HS-27A (cell line): Measurements from ENCODE around the gene OR1A2.
"Not testable (repeated sequence)": the region's sequence is repeated elsewhere in the genome, so short reads cannot be mapped to it uniquely, and the experiment has no call there.

ENCODE experiments used
- DNase-seq: peaks from one replicate; pipeline ENCODE4 v3.0.0-alpha.2; 2012; ENCODE audit warnings: low read depth, missing footprints

The OR1A2 gene

DNA sequence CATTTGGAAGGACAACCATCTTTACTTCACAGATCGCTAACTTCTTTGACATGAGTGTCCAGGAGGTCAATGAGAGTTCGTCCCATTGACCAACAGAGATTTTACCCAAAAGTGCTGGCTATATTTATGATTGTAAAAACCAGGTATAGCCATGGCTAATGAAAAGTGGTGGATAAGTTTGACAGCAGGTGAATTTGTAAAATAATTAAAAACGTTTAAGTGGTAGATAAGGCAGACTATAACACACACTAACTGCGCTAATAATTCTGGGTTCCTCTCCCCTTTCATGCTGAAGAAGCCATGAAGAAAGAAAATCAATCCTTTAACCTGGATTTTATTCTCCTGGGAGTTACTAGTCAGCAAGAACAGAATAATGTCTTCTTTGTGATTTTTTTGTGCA, at the start of gene OR1A2:
TSS of gene OR1A2 (plus strand) at position 301 of the 400 bp plus-strand sequence. CDS start at position 301, 0 bp downstream.
- DNase-seq: no peak

- DNase-seq: no peak
Measured at GRCh38 chr17:3157218-3157617, 40.1 kb upstream of the OR1A2 start.

GRCh38 chr17:3167574-3167973, 29.7 kb upstream of the OR1A2 start:
- DNase-seq: no peak

DNA sequence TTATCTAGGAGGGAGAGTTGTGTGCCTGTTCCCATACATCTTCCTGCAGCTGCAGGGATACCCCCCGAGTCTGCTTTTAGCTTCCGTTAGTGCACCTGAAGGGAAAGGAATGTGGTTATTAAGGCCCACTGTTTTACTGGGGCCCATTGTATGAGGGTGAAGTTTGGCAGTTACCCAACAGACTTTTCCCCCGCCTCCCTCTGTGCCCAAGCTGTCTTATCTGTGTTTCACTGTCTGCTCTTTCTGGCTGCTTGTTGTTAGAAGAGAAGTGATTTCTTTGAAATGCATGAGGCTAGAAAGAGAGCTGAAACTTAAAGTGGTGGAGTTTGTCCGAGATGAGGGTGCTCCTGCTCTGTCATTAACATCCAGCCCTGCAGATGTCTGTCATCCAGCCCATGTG, 7.4 kb upstream of the OR1A2 start:
- DNase-seq: no peak

DNA sequence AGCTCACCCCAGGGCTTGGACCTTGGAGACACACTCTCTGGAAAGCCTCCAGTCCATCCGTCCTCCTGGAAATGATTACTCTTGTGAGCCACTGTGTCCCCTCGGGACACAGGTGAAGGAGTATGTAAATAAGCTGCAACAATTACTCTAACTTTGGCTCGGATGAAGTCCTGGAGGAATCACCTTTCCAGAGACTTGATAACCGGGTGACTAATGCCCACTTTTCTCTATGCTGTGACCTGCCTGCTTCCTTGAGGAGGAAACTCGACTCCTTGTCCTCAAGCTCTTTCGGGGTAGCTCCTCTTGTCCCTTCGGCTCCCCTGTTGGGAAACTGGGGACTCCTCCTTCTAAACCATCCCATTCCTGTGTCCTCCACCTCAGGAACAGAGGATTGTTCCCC, 10.0 kb downstream of the OR1A2 start, which contains the start of gene OR1A1:
TSS of gene OR1A1 (plus strand) at position 301 of the 400 bp plus-strand sequence. CDS start 7,954 bp downstream, outside the sequence.
- no peak for DNase-seq

DNA sequence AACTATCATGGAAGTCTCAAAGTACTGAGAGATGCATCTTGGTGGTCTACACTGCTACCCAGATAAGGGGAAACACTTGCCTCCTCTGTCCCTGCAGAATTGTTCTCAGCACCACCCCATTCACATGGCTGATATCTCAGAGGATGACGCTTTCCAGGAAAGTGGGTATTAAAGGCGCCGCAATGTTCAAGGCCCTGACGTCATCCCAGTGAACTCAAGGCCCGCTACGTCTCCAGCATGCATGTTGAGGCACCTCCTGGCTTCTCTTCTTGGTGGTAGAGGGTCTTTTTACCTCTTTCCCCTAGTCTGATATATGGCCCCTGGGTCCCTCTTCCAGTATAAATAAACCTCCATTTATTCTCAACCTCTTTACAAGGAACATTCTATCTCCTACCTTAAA, 11.2 kb downstream of the OR1A2 start:
- no peak for DNase-seq

GRCh38 chr17:3213001-3213400, 15.7 kb downstream of the OR1A2 start:
- no peak for DNase-seq

- no peak for DNase-seq
Measured at GRCh38 chr17:3213587-3213986, 16.3 kb downstream of the OR1A2 start.

DNA sequence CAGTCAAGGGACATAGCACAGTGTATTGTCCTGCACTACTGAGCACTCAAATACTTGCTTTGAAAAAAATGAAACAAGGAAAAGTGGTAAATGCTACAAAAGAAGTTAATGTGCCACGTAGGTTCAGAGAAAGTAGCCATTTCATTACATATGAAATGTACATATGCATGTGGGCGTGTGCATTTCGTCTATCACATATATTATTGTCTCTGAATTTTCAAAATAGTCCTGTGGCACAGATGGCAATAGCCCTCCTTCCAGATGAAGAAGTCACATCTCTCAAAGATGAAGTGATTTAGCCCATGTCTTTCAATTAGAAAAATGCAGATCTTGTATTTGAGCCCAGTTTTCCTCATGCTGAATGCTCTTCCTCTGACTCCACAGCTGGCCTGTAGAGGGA, 22.7 kb downstream of the OR1A2 start:
- DNase-seq: not testable (repeated sequence)

DNA sequence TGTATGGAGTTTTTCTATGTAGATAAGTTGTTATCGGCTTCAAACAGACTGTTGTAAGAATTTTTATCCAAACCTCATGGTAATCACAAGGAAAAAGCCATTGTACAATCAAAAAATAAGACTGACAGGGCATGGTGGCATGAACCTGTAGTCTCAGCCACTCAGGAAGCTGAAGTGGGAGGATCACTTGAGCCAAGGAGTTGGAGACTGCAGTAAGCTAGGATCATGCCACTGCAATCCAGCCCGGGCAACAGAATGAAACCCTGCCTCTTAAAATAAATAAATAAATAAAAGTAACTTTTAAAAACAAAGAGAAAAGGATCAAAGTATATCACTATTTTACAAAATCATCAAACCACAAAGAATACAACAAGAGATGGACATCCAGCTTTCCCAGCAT, 24.5 kb downstream of the OR1A2 start:
- no peak for DNase-seq

DNA sequence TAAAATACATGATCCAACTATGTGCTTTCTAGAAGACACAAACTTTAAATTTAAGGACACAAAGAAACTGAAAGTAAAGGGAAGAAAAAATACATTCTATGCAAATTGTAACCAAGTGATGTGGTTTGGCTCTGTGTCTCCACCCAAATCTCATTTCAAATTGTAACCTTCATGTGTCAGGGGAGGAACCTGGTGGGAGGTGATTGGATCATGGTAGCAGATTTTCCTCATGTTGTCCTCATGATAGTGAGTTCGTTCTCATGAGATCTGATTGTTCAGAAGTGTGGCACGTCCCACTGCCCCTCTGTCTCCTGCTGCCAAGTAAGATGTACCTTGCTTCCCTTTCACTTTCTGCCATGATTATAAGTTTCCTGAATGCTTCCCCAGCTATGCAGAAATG, 25.2 kb downstream of the OR1A2 start:
- DNase-seq: no peak

DNA sequence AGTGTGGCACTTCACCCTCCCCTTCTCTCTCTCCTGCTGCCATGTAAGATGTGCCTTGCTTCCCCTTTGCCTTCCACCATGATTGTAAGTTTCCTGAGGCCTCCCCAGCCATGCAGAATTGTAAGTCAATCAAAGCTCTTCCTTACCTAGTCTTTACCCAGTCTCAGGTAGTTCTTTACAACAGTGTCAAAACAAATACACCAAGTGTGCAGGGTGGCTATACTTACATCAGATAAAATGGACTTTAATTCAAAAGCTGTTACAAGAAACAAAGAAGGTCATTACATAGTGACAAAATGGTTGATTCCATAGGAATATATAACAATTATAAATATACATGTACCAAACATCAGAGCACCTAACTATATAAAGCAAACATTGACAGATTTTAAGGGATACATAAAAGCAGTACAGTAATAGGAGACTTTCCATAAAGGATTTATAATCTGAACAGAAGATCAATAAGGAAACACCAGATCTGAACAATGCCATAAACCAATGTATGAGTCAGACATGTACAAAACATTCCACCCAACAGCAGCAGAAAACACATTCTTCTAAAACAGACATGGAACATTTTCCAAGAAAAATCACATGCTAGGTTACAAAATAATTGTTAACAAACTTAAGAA, 27.5 kb downstream of the OR1A2 start:
- DNase-seq: not testable (repeated sequence)

- DNase-seq: not testable (repeated sequence)
Measured at GRCh38 chr17:3232300-3232699, 35.0 kb downstream of the OR1A2 start.

- not testable (repeated sequence) for DNase-seq
Measured at GRCh38 chr17:3238685-3239084, 41.4 kb downstream of the OR1A2 start.

- not testable (repeated sequence) for DNase-seq
Measured at GRCh38 chr17:3241044-3241443, 43.7 kb downstream of the OR1A2 start.

DNA sequence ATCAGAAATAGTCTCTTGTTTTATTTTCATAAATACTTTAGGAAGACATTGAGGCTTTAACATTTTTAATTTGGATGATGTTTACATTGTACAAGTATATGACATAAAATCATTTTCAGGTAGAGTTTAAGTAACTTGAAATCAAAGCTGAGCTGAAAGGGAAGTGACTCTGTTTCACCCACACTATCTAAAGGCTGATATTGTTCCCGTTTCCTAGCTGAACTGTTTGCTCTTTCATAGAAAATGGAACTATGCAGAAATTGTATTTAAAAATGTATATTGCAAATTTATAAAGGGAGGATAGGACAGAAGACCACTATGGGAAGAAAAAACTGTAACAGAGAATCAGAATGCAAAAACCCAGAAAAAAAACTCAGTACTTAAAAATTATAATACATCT, 47.5 kb downstream of the OR1A2 start:
- not testable (repeated sequence) for DNase-seq
